GM06990 (cell line): Measurements from ENCODE around the gene TIGD1.

Source experiments
- DNase-seq: peaks from one replicate; pipeline ENCODE4 v3.0.0-alpha.2; 2011; ENCODE audit not compliant: insufficient read length; ENCODE audit errors: extremely low read depth
- H3K27me3 ChIP-seq: replicated peaks from 2 replicates; pipeline ENCODE4 v1.6.0; 2011; ENCODE audit warnings: low read length; ENCODE audit not compliant: control insufficient read depth, insufficient read depth
- H3K36me3 ChIP-seq: 2 replicates; pipeline ENCODE4 v1.5.1; 2011; ENCODE audit warnings: low read length; ENCODE audit not compliant: control insufficient read depth, insufficient read depth
- H3K4me3 ChIP-seq: replicated peaks from 2 replicates; pipeline ENCODE4 v1.5.1; 2011; ENCODE audit warnings: low read depth, mild to moderate bottlenecking, control low read depth, low read length
- TF ChIP-seq, protein P1 (sequence below): IDR thresholded peaks from 2 replicates; pipeline ENCODE4 v1.5.1; 2011; ENCODE audit warnings: low read length, control low read depth, mild to moderate bottlenecking, inconsistent platforms; ENCODE audit not compliant: insufficient read depth, poor library complexity, severe bottlenecking

Gene TIGD1

DNA sequence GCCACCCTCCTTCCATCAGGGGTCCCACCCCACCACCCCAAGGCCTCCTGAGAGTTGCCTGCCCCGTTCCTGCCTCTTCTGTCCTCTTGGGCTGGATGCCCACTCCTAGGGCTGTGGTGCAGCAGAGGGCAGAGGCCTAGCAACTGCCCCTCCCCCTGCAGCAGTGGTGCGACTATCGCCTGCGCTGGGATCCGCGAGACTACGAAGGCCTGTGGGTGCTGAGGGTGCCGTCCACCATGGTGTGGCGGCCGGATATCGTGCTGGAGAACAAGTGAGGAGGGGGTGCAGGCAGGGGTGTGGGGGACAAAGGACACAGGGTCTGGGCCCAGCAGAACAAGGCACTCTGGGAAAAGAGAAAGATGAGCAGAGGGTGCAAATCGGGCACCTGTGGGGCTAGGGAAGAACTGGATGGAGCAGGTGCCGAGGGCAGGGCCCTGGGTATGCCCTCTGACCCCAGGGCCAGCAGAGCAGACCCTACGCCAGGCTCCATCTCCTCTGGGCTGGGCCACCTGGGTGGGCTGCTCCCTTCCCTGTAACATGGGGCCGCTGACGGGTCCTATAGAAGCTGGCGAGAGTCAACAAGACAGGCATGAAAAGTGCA lies 9.8 kb downstream of the TIGD1 start:
- H3K4me3 ChIP-seq = no peak overlapping the region
- TF ChIP-seq, protein P1, sequence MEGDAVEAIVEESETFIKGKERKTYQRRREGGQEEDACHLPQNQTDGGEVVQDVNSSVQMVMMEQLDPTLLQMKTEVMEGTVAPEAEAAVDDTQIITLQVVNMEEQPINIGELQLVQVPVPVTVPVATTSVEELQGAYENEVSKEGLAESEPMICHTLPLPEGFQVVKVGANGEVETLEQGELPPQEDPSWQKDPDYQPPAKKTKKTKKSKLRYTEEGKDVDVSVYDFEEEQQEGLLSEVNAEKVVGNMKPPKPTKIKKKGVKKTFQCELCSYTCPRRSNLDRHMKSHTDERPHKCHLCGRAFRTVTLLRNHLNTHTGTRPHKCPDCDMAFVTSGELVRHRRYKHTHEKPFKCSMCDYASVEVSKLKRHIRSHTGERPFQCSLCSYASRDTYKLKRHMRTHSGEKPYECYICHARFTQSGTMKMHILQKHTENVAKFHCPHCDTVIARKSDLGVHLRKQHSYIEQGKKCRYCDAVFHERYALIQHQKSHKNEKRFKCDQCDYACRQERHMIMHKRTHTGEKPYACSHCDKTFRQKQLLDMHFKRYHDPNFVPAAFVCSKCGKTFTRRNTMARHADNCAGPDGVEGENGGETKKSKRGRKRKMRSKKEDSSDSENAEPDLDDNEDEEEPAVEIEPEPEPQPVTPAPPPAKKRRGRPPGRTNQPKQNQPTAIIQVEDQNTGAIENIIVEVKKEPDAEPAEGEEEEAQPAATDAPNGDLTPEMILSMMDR = no peak
- DNase-seq = no peak
- H3K27me3 ChIP-seq = no peaks in the 10 kb centered on the region
- peaks cover 4% of the 10 kb centered on the region for H3K36me3 ChIP-seq

DNA sequence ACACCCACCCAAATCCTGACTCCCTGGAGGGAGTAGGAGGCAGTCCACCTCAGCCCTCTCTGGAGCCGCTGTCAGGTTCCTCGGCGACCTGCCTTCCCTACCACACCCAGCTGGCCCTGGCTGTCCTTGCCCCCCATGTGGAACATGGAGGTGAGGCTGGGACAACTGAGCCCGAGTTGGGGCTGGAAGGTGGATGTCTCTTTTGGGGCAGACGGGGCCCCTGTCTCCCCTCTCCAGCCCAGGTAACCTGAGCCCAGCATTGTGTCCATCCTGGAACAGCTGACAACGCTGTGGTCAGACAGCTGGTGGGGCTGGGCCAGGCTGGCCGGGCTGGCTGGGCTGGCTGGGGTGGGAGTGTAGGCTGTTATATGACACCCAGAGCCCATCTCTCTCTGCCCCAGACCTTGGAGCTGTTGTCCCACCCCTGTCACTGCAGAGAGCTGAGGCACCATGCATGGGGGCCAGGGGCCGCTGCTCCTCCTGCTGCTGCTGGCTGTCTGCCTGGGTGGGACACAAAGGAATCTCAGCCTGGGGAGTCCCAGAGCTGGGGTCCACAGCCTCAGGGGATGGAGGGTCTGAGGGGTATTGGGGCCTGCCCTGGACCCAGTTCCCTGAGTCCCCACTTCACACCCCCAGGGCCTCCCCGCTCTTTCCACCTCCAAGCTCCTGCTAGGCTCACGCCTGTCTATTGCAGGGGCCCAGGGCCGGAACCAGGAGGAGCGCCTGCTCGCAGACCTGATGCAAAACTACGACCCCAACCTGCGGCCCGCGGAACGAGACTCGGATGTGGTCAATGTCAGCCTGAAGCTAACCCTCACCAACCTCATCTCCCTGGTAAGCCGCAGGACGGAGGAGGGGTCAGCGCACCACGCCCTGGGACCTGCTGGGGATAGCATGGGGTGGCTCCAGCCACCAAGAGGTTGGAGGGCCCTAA lies 10.8 kb downstream of the TIGD1 start, which contains the start of gene CHRNG:
CHRNG (plus strand) TSS at position 395 of the 934 bp plus-strand sequence; CDS start at position 451, 56 bp downstream.
- Histone ChIP-seq H3K36me3 (peaks cover 2% of the 10 kb centered on the region; the same call in 1 of the 2 replicates), H3K4me3 (no peak within 1 kb of the TSS), H3K27me3 (no peaks in the 10 kb centered on the region)
- TF ChIP-seq, protein P1 = no peak
- DNase-seq = no peak

DNA sequence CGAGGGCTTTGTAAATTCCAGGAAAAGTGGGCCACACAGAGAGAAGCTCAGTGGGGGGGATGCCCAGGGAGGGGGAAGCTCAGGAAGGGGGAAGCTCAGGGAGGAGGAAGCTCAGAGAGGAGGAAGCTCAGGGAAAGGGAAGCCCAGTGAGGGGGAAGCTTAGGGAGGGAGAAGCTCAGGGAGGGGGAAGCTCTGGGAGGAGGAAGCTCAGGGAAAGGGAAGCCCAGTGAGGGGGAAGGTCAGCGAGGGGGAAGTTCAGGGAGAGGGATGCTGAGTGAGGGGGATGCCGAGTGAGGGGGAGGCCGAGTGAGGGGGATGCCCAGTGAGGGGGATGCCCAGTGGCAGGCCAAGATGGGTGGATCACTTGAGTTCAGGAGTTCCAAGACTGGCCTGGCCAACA lies 11.7 kb downstream of the TIGD1 start:
- Histone ChIP-seq H3K4me3 (no peak overlapping the region), H3K27me3 (no peaks in the 10 kb centered on the region), H3K36me3 (no peaks in the 10 kb centered on the region)
- DNase-seq = no peak
- TF ChIP-seq, protein P1 = no peak

DNA sequence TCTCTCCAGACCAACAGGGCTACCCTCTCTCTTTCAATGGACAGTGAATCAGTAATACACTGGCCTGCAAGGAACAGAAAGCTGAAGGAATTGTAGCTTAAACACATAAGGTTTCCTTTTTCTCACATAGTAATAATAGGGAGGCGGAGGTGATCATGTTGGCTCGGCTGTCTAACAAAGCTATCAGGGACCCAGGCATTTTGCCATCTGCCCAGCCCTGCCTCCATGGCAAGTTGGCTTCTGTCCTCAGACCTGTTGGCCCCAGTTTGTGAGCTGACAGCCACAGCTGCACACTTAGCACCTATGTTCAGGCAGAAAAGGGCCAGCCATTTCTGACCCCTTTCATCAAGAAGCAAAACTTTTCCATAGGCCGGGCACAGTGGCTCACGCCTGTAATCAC lies 12.9 kb downstream of the TIGD1 start:
- Histone ChIP-seq H3K36me3 (no peaks in the 10 kb centered on the region), H3K27me3 (no peaks in the 10 kb centered on the region), H3K4me3 (no peak overlapping the region)
- DNase-seq = no peak
- TF ChIP-seq, protein P1 = no peak

DNA sequence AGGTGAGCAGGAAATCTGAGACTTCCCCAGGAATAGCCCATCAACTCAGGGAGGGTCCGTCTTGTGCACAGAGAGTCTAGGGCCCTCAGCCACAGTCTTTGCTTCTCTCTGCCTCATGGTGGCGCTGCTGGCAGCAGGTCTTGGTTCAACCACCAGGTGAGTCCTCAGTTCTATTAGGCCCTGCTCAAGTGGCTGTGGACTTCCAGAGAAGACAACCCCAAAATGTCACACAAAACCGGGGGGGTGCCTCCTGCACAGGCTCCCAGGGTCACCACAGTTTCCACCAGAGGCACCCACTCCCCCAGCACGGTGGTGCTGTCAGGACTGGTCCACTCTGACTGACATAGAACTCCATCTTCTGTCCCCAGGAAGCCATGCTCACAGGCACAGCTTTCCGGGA lies 13.3 kb downstream of the TIGD1 start:
- no peak for DNase-seq

More for the DNA sequence above, 13.3 kb downstream of the TIGD1 start:
- TF ChIP-seq, protein P1 = peak; percentile 57
- Histone ChIP-seq H3K4me3 (no peak overlapping the region), H3K27me3 (no peaks in the 10 kb centered on the region), H3K36me3 (no peaks in the 10 kb centered on the region)
